GM18951 (cell line): Measurements from ENCODE around the gene CEP131.

ENCODE experiments used
- POLR2A ChIP-seq: IDR thresholded peaks from 4 replicates; pipeline ENCODE4 v1.6.1; 2011; ENCODE audit warnings: mild to moderate bottlenecking; ENCODE audit not compliant: insufficient read length, insufficient read depth; ENCODE audit errors: extremely low read depth
- in situ Hi-C: fragments of 300-500 bp; cut with MboI; formaldehyde crosslinking; loops from one replicate; pipeline ENCODE4 v1.12.0; 2022; ENCODE audit warnings: low sequenced_read_pairs, mixed read lengths, inconsistent platforms; ENCODE audit not compliant: unreplicated experiment

CEP131 gene

DNA sequence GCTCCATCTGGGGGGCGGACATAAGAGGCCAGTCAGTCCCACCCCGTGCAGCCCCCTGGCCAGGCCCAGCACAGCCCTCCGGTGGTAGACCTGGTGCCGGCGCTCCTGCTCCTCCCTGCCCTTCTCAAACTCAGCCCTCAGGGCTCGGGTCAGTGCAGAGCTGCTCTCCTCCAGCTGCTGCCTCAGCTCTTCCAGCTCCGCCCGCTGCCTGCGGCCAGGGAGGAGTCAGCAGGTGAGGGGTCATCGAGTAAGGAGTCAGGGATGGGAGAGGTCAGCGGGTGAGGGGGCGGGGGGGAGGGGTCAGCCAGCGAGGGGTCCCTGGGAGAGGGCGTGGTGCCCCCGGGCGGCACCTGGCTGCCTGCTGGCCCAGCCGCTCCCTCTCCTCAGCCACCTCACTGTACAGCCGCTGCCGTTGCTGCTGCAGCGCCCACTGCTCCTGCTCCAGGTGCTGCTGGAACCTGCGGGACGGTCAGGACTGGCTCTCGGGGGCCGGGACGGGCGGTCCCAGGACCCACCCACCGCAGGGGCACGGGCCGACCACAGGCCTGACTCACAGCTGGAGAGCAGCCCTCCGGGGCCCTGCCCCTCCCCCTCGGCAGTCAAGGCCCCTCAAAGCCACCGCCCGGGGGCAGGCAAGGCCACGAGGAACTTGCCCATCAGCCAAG is 30.2 kb downstream of the CEP131 start:
- no peak for TF ChIP-seq POLR2A
- in situ Hi-C loops: no loop called here

DNA sequence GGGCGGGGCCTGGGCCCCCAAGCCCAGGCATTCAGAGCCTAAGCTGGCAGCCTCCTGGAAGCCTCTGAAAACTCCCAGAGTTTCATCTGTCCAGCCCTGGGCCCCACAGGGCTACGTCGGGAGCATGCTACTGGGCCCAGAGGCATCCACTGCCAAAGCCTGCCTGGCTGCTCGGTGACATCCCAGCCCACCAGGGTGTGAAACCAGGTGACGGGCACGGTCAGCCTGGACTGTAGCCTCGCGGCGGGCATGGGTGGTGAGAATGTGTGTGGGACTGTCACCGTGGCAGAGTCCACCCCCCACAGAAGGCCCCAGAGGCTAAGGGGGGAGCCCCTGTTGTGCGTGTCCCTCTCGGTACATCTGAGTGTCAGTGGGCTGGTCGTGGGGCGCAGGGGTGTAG is 31.1 kb downstream of the CEP131 start:
- in situ Hi-C loops: no loop called here
- TF ChIP-seq POLR2A: no peak

DNA sequence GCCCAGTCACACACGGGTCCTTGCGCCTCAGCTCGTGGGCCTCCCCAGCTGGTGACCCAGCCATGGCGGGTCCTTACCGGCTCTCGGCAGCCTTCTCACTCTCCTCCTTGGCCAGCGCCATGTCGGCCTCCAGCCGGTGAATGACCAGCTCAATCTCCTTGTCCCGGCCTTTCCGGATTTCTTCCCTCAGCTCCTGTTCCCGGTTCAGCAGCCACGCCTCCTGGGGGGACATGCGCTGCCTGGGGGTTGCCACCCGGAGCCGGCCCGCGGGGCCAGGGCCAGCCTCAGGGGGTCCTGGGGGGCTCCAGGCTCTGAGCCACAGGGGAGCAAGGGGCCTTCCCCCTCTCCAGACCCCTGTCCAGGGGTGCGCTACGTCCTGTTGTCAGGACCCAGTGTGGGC is 31.6 kb downstream of the CEP131 start:
- TF ChIP-seq POLR2A: no peak
- in situ Hi-C loops: no loop called here

DNA sequence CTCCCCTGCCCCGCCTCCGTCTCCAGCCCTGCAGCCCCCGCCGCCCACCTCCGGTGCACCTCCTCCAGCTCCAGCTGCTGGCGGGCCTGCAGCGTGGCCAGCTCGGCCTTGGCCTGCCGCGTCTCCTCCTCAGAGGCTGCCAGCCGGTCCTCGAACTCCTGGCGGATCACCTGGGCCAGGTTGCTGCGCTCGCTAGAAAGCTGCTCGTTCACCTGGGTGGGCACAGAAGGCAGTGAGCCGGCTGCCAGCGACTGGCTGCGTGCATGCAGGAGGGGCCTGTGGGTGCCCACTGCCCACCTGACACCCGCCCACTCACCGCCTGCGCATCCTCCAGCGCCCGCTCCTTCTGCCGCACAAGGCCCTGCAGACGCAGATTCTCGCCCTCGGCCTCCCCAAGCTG is 32.2 kb downstream of the CEP131 start:
- in situ Hi-C loops: no loop called here
- no peak for TF ChIP-seq POLR2A

DNA sequence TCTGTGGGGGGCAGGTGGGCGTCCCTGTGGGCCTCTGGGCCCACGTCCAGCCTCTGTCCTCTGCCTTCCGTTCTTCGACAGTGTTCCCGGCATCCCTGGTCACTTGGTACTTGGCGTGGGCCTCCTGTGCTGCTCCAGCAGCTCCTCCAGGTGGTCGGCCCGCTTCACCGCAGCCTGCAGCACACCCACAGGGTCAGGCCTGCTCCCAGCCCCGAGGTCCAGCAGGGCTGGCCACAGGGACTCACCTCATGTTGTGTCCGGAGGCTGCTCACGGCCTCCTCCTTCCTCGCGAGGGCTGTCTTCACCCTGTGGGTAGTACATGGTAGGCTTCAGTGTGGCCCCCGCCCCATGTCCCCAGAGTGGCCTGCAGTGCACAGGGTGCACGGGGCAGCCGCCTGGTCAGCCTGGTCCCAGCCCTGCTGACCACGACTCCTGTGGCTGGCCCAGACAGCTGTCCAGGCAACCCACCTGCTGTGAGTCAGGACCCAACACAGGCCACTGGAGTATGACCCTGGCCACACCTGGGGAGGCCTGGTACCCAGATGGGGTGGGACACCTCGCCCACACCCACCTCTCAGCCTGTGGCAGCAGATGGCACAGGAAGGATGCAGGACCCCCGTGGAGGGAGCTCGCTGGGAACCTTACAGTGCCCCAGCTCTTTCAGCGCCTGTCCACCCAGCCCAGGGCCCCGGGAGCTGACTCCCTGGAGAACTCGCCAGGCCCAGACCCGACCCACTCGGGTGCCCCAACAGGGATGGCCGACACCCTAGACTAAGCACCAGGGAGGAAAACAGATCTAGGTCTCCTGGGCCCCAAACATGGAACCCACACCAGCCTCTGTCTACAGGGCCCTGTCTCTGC is 32.9 kb downstream of the CEP131 start:
- in situ Hi-C loops: no loop called here
- no peak for TF ChIP-seq POLR2A

DNA sequence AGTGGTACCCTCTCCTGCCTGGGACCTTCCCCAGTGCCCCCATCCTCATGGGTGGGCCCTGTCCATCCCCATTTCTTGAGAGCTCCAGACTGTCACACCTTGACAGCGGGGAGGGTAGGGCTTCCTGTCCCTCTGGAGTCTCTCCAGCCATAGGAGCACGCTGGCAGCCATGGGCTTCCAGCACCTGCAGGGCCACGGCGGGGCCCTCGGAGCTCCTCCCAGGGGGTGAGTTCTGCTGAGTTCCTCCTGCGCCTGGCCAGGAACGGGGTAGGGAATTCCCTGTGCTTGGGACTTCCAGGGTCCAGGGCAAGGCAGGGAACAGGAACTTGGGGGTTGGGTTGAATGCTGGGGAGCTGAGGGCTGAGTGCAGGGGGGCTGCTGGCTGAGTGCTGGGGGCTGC is 33.7 kb downstream of the CEP131 start:
- no peak for TF ChIP-seq POLR2A
- in situ Hi-C loops: no loop called here

DNA sequence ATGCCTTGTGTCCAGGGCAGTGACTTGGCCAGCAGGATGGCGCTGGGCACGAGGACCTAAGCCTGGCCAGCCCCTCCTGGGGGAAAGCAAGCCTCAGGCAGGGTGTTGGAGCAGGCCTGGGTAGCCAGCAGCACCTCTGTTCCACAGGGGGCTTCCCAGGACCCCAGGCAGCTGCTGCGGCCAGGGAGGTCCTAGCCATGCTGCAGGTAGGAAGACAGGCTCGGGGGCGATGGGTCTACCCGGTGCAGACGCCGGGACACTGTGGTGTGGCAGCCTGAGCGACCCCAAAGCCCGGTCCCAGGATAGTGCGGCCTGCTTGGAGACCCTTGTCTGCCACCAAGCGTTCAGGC is 34.3 kb downstream of the CEP131 start:
- in situ Hi-C loops: no loop called here
- TF ChIP-seq POLR2A: no peak

DNA sequence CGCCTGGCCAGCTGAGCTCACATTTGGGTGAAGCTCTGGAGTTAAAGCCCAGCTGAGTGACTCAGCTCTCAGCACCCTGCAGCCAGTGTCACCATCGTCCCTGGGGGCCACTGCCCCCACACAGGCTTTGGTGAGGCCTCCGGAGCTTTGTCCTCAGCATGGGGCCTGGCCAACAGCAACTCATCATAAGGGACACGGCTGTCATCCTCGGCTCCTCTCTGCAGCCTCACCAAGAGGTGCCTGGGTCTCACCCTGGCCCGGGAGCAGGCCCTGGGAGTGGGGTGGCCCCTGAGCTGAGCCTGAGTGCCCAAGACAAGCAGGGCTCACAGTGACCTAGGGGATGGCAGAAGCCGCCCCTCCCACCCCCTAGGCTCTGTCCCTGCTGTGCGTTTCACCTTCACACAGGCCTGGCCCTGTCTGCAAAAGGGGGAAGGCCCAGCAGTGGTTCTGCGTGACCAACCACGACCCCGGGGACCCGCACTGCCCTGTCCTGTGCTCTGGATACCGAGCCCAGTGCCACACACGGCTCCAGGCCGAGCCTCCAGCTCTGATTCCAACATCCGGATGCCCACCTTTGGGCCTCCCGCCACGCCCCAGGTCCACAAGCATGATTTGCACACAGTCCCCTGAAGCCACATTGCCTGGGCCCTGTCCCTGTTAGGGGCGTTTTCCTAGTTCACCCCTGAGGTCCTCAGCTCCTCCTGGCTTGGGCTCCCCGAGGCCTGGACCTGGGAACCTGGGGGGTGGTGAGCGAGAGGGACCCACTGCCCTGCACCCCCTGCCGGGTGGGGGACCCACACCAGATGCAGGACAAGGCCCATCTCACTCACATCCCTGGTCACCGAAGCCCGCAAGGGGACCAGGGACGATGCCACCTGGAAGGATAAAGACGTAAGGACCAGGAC is 34.9 kb downstream of the CEP131 start:
- in situ Hi-C loops: no loop called here
- TF ChIP-seq POLR2A: no peak

DNA sequence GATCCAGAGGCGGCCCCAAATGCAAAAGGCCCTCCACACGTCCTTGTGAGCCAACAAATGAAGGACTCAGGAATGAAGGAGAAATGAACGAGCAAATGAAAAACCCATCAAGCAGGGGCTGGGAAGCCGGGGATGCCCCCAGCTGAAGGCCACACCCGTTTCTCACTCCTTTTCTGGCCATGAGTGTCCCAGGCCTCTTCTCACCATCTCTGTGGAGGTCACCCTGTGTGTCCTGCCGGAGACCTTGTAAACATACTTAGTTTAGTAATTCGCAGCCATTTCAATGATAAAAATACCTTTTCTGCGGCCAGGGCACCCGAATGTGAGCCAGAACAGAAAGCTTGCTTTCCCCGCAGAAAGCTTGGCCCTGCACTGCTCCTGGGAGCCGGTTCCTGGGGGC is 35.6 kb downstream of the CEP131 start:
- in situ Hi-C loops: no loop called here
- no peak for TF ChIP-seq POLR2A

DNA sequence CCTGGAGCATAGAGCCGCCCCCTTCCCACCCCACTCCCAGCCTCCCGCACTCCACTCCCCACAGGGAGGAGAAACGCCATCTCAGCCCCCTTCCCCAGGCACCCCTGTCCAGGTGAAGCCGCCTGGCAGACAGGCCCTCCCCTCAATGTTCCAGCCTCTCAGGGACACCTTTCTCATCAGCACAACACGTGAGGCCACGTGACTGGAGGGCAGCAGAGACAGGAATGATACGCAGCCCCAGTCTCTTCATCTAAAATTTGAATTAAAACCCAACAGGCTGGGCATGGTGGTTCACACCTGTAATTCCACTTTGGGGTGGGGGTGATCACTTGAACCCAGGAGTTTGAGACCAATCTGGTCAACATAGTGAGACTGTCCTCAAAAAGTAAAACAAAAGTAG is 36.6 kb downstream of the CEP131 start:
- in situ Hi-C loops: no loop called here
- TF ChIP-seq POLR2A: no peak

DNA sequence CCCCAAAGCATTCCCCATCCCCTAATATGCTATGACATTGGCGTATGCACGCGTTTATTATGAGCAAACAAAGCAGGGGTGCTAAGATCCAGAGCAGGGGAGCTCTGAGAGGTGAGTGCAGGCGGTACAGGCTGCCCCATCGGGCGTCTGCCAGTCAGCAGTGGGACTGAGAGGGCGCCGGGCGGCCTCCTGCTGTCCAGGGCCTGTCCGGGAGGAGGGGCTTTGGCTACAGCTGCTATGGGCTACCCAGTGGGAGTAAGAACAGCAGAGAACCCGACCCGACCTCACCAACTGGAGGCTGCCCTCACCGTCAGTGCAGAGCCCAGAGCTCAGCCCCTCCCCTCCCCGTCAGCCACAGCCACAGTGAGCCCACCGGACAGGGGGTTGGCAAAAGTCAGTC is 38.2 kb downstream of the CEP131 start:
- TF ChIP-seq POLR2A: no peak
- in situ Hi-C loops: no loop called here

DNA sequence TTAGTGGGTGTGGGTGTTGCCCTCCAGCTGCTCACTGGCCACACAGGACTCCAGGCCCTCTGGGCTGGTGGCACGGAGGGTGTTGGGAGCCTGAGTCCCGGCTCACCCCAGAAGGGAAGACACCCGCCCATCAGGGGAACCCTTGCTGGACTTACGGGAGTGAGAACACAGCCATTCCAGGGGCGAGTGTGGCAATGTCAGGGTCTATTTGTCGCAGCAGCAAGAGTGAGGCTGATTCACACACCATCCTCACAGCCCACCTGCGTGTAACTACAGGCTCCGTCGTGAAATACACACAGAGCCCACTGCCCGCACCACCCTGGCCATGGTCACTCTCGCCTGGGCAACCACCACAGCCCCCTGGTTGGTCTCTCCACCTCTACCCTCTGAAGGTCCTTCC is 39.0 kb downstream of the CEP131 start:
- no peak for TF ChIP-seq POLR2A
- in situ Hi-C loops: no loop called here

DNA sequence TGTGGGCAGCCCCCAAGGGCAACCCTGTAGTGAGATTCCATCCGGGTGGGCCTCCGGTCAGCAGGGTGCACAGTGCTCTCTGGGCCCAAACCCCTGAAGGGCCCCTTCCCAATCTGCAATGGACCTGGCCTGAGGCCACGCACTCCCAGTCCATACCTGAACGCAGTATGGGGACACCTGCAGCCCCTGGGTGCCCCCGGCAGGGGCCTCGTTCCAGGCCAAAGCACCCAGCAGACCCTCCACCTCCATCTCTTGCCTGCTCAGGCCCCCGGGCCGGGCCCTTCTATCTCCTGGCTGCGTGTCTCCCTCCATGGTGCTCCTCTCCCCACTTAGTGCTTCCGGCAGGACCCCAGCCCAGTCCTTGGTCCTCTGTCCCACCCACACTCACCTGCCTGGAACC is 39.4 kb downstream of the CEP131 start:
- in situ Hi-C loops: no loop called here
- TF ChIP-seq POLR2A: no peak
